Progenitor cell of endocrine pancreas (in vitro differentiated cells): ENCODE measurements around the gene STRN. TPM values are rescaled to one million over a fixed set of nuclear protein-coding genes. Genes with fewer than 3 reads are reported as not detected.

ENCODE experiments used
- DNase-seq: peaks from one replicate; pipeline ENCODE4 v3.0.0; 2021; ENCODE audit warnings: low spot score; ENCODE audit not compliant: unreplicated experiment
- H3K27ac Mint-ChIP-seq: 2 replicates; pipeline ENCODE4 v1.8.0; 2021; ENCODE audit warnings: mild to moderate bottlenecking, moderate library complexity, mixed read lengths
- H3K27me3 Mint-ChIP-seq: 2 replicates; pipeline ENCODE4 v1.8.0; 2021; ENCODE audit warnings: mixed read lengths
- H3K36me3 Mint-ChIP-seq: 2 replicates; pipeline ENCODE4 v1.8.0; 2022; ENCODE audit warnings: mixed read lengths; ENCODE audit not compliant: insufficient read depth
- H3K4me1 Mint-ChIP-seq: 2 replicates; pipeline ENCODE4 v1.8.0; 2021; ENCODE audit warnings: low read depth, mixed read lengths
- H3K4me3 Mint-ChIP-seq: 2 replicates; pipeline ENCODE4 v1.8.0; 2021; ENCODE audit warnings: low read depth, mild to moderate bottlenecking, moderate library complexity, mixed read lengths
- H3K9me3 Mint-ChIP-seq: 2 replicates; pipeline ENCODE4 v1.8.0; 2021; ENCODE audit warnings: low read depth, mixed read lengths
- total RNA-seq: library from RNA; stranded (reverse); gene quantifications from 2 replicates; pipeline ENCODE4 v1.2.1, GENCODE V29; 2021
- TF ChIP-seq, protein P1 (sequence below): fragments of 200-600 bp; sonication (generic); IDR thresholded peaks from one replicate; pipeline ENCODE4 v1.5.0; 2021; ENCODE audit warnings: antibody characterized with exemption, mild to moderate bottlenecking; ENCODE audit not compliant: unreplicated experiment

Gene STRN
- total RNA-seq, 1 donor from 2014 or later: 19.9 TPM

GRCh38 chr2:36976065-36976464 is 9.7 kb upstream of the STRN start:
- H3K27ac Mint-ChIP-seq: no peak overlapping the region
- H3K27me3 Mint-ChIP-seq: no peaks in the 10 kb centered on the region
- H3K4me1 Mint-ChIP-seq: no peaks in the 10 kb centered on the region
- H3K9me3 Mint-ChIP-seq: no peaks in the 10 kb centered on the region
- H3K4me3 Mint-ChIP-seq: no peak overlapping the region
- peaks cover 4% of the 10 kb centered on the region for H3K36me3 Mint-ChIP-seq
- DNase-seq: no peak
- TF ChIP-seq, protein P1, sequence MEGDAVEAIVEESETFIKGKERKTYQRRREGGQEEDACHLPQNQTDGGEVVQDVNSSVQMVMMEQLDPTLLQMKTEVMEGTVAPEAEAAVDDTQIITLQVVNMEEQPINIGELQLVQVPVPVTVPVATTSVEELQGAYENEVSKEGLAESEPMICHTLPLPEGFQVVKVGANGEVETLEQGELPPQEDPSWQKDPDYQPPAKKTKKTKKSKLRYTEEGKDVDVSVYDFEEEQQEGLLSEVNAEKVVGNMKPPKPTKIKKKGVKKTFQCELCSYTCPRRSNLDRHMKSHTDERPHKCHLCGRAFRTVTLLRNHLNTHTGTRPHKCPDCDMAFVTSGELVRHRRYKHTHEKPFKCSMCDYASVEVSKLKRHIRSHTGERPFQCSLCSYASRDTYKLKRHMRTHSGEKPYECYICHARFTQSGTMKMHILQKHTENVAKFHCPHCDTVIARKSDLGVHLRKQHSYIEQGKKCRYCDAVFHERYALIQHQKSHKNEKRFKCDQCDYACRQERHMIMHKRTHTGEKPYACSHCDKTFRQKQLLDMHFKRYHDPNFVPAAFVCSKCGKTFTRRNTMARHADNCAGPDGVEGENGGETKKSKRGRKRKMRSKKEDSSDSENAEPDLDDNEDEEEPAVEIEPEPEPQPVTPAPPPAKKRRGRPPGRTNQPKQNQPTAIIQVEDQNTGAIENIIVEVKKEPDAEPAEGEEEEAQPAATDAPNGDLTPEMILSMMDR: no peak

DNA sequence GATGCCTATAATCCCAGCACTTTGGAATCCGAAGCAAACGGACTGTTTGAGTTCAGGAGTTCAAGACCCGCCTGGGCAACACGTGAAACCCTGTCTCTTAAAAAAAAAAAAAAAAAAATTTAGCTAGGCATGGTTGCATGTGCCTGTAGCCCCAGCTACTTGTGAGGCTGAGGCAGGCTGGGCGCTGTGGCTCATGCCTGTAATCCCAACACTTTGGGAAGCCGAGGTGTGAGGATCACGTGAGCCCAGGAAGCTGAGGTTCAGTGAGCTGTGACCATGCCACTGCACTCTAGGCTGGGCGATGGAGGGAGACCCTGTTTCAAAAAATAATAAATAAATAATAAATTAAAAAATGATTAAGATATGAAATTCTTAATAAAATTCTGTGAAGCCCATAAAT is 9.0 kb upstream of the STRN start:
- DNase-seq: no peak
- TF ChIP-seq, protein P1: no peak
- no peaks in the 10 kb centered on the region for H3K9me3 Mint-ChIP-seq
- H3K27me3 Mint-ChIP-seq: no peaks in the 10 kb centered on the region
- H3K4me3 Mint-ChIP-seq: no peak overlapping the region
- no peak overlapping the region for H3K27ac Mint-ChIP-seq
- H3K36me3 Mint-ChIP-seq: peaks cover 4% of the 10 kb centered on the region
- H3K4me1 Mint-ChIP-seq: no peaks in the 10 kb centered on the region

DNA sequence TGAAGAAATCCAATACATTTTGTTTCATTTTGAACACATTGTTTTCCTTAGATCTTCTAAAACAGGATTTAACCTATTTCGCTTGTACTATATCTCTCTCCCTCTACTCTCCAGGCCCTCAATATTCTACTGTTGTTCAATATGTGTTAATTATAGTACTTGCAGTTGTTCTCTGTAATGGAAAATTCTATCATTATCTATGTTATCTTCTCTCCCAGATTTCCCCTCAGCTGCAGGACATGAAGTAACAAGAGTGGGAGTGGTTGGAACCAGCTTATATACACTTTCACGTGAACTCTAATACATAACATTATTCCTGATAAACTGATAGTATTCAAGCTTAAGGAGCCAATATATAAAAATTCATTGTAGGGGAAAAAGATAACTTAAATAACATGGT is 7.0 kb upstream of the STRN start:
- H3K9me3 Mint-ChIP-seq: no peaks in the 10 kb centered on the region
- H3K4me3 Mint-ChIP-seq: no peak overlapping the region
- no peak for DNase-seq
- no peak overlapping the region for H3K27ac Mint-ChIP-seq
- H3K4me1 Mint-ChIP-seq: no peaks in the 10 kb centered on the region
- TF ChIP-seq, protein P1: no peak
- H3K27me3 Mint-ChIP-seq: no peaks in the 10 kb centered on the region
- peaks cover 2% of the 10 kb centered on the region for H3K36me3 Mint-ChIP-seq

DNA sequence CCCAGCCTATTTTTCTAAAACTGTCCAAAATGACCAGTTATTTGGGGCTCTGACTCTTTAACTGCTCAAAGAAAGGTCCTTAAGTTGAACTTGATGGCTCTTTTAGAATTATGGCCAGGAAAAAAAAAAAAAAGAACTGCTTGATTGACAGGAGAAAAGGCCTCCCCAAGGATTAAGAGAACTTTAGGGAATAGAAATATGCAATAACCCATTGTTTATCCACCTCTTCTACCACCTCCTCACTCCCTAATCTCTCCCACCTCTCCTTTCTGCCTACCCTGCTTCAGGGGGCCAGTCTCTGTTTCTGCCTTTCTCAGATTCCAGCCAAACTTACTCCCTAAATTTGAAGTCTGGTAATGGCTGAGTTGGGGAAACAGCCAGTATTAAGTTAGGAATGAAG is 5.7 kb upstream of the STRN start:
- TF ChIP-seq, protein P1: no peak
- no peaks in the 10 kb centered on the region for H3K36me3 Mint-ChIP-seq
- H3K27me3 Mint-ChIP-seq: no peaks in the 10 kb centered on the region
- no peak for DNase-seq
- no peak overlapping the region for H3K27ac Mint-ChIP-seq
- no peaks in the 10 kb centered on the region for H3K9me3 Mint-ChIP-seq
- peaks cover 10% of the 10 kb centered on the region for H3K4me1 Mint-ChIP-seq
- no peak overlapping the region for H3K4me3 Mint-ChIP-seq

DNA sequence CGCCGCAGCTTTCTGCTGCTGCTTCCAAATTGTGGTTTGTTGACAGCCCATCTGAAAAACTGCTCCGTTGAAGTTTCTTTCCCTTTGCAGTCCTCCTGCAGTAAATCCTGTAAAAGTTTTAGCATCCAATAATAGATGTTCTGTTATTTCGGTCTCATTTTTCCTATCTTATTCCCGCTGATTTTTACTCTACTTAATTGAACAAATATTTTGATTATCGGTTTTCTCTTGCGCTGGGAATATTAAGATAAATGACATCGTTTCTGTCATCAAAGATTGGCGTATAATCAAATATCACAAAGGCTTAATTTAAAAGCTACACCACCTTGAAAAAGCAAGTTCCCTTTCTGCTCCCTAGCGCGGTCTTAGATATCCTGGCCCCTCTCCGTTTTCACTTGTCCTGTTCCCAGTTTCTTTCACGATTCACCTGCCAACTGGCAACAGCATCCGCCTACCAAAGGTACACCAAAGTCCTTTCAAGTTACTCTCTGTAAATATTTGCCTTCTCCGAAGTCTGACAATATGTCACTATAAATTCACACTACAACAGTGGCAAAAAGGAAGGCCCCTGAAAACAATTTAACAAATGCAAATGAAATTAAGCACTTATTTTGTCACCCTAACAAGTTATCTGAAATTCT is 1.0 kb upstream of the STRN start:
- H3K27ac Mint-ChIP-seq: peak overlapping the region; percentile 95
- no peaks in the 10 kb centered on the region for H3K9me3 Mint-ChIP-seq
- H3K4me1 Mint-ChIP-seq: peaks cover 36% of the 10 kb centered on the region
- no peaks in the 10 kb centered on the region for H3K27me3 Mint-ChIP-seq
- peak overlapping the region; percentile 97 for H3K4me3 Mint-ChIP-seq
- DNase-seq: no peak
- TF ChIP-seq, protein P1: no peak
- no peaks in the 10 kb centered on the region for H3K36me3 Mint-ChIP-seq
